GM12891 (cell line): ENCODE results near the gene MAP2K2.

Experiments used
- PAX5 ChIP-seq: IDR thresholded peaks from 2 replicates; pipeline ENCODE4 v1.6.1; 2011; ENCODE audit warnings: low read length, moderate library complexity, mild to moderate bottlenecking; ENCODE audit not compliant: insufficient read depth, severe bottlenecking
- POLR2A ChIP-seq: IDR thresholded peaks from 2 replicates; pipeline ENCODE4 v1.6.1; 2011; ENCODE audit warnings: low read depth, low read length, control low read depth
- POLR2AphosphoS5 ChIP-seq: IDR thresholded peaks from 2 replicates; pipeline ENCODE4 v1.6.1; 2011; ENCODE audit warnings: low read depth, low read length, control low read depth
- POU2F2 ChIP-seq: IDR thresholded peaks from 2 replicates; pipeline ENCODE4 v1.6.1; 2011; ENCODE audit warnings: low read depth, mild to moderate bottlenecking, control low read depth, low read length, moderate library complexity
- SPI1 ChIP-seq: IDR thresholded peaks from 2 replicates; pipeline ENCODE4 v1.6.1; 2011; ENCODE audit warnings: low read depth, low read length, control low read depth
- TAF1 ChIP-seq: IDR thresholded peaks from 2 replicates; pipeline ENCODE4 v1.6.1; 2011; ENCODE audit warnings: low read depth, low read length, control low read depth

DNA sequence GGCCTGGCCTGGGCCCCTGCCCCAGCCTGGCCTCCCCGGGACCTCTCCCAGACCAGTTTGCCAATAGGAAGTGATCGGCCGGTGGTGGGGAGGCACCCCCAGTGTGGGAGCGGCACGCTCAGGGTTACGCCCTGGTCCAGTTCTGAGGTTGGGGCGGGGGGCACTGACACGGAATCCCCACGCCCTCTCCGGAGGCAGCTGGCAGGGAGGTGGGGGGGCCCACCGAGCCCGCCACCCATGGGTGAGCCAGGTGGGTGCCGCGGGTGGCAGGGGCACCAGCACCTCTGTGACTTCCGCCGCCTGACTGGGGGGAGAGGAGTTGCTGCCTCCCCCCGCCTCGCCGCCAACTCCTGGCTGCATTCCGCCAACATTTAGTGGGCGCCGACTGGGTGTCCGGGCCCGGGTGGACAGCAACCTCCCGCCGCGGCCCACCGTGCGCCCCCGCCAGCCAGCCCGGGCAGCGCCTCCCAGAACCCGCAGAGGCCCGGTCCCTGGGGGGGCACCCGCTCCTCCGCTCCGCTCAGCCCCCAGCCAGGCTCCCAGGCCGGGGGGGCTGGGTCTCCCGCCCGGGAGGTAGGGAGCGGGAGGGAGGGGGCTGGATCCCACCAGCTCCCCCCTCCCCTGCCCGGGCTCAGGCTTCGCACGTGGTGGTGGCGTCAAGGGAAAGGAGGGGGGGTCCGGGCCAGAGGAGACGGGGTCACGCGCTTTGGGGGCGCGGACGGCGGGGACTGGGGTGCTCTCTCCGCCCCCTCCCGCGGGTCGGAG lies 59.2 kb downstream of the MAP2K2 start:
- no peak for TF ChIP-seq POU2F2
- TF ChIP-seq POLR2AphosphoS5: no peak
- TF ChIP-seq POLR2A: no peak
- TF ChIP-seq TAF1: no peak
- TF ChIP-seq PAX5: no peak
- TF ChIP-seq SPI1: no peak
